SK-N-DZ (cell line): ENCODE measurements around the gene MYL12B.
A peak's percentile ranks its signal among the peaks of the same experiment; 100 is the strongest.
"Not testable (repeated sequence)": the region's sequence is repeated elsewhere in the genome, so short reads cannot be mapped to it uniquely, and the experiment has no call there.

Experiments
- DNase-seq: peaks from one replicate; pipeline ENCODE4 v3.0.0-alpha.2; 2015; ENCODE audit warnings: low spot score

Gene MYL12B

DNA sequence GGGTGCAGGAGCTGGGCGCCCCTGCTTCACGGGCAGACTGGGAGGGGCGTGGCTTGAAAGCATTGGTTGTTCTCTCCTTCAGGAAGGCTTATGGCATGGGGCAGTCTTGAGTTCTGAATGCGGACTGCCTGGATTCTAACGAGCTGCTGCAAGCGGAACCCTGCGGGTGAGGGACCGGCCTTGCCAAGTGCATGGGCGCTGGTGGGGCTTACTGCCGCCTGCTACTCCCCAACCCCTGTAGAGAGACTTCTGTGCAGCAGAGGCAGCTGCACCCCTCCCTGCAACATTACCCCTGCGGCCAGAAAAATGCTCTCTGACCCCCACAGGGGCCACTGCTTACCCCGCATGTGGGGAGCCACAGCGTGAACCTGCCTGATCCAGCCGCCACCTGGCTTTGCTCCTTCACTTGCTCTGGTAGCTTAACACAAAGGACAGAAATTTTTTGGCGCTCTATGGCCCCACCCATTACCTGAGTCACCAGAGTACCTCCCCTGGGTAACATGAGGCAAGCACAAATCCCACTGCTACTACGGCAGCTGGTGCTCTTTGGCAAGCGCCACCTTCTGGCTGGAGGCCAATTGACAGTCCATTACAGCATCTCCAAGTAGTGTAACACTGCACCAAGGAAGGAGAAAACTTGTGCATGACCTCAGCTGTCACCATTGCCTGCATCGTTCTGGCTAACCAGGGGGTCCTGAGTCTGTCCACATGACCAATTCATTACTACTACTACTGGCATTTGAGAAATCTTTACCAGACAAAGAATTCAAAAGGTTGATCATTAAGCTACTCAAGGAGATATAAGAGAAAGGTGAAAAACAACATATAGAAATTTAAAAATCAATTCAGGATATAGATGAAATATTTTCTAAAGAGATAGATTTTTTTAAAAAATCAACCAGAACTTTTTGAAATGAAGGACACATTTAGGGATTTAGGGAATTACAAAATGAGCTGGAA, 35.4 kb downstream of the MYL12B start:
- peak; percentile 92 for DNase-seq

DNA sequence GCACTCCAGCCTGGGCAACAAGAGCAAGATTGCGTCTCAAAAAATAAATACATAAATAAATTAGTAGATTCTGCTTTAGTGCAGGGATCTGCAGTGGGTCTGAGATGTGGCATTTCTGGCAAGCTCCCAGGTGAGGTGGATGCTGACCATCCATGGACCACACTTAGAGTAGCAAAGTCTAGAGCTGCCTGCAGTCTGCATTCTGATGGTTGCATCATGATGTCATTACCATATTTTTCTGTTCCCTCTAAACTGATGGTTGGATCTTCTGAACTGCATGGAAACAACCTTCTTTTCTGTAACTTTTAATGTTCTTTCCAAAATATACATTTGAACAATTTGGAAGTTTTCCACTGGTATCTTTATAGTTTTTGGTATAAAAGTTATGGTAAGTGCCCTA, 42.9 kb downstream of the MYL12B start:
- DNase-seq = no peak

DNA sequence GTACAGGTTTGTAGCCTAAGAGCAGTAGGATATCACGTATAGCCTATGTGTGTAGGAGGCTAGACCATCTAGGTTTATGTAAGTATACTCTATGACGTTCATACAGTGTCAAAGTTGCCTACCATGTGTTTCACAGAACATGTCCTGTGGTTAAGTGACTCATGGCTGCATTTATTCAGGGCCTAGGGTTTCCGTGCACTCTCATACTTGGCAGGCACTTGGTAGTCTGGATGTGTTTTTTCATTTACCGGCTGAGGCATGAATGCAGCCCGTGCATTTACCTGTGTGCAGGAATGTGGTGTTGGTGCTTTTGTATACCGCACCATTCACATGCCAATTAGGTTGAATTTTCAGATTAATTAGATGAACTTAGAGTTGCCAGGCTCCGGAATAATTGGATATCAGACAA, 43.4 kb downstream of the MYL12B start:
- DNase-seq = no peak

DNA sequence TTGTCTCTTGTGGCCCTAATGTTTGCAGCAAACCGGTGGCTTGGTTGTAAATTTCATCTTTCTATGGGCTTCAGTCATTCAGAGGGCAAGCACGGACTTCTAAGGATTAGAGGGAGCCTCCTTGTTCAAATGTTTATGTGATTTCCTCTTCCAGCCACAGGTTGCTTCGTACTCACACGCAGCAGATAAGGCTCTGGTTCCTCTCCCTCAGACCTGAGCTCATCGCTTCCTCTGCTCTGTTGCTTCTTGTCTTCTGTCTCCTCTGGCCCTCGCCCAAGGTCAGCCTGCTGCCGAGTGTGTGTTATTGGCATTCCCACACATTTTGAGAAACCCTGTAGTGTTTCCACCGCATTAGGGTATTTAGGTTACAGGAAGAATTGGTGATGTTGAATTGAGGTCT, 44.0 kb downstream of the MYL12B start:
- no peak for DNase-seq

DNA sequence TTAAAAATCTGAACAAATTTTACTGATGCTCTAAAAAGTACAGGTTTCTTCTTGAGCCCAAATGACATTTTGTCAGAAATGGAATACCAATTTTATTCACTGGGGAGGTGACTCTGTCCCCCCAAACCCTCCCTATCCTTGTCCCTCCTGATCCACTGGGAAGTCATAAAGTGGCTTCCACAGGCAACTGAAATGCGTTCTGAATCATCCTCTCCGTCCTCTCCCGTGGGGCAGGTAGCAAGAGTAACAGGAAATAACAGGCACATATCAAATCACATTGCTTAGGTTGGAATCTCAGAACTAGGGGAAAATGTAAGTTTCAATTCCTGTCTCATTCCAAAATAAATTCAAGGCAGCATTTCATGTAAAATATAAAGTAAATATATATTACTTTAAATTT, 44.5 kb downstream of the MYL12B start:
- DNase-seq = no peak

DNA sequence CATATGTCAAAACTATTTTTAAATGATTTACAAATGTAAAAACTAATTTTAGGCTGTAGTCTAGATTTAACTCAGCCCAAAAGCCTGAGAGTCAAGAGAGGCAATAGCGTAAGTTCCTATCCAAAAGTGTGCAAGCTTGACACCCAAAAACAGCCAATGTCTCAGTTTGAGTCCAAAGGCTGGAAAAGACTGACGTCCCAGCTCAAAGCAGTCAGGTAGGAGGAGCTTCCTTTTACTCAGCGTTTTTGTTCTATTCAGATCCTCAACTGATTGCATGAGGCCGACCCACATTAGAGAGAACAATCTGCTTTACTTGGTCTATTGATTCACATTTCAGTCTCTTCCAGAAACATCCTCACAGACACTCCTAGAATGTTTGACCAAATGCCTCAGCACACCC, 51.8 kb downstream of the MYL12B start:
- no peak for DNase-seq

DNA sequence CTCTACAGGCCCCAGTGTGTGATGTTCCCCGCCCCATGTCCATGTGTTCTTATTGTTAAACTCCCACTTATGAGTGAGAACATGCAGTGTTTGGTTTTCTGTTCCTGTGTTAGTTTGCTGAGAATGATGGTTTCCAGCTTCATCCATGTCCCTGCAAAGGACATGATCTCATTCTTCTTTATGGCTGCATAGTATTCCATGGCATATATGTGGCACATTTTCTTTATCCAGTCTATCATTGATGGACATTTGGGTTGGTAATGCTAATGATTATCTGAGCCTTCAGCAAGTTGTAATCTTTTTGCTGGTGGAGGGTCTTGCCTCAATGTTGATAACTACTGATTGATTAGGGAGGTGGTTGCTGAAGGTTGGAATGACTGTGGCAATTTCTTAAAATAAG, 53.4 kb downstream of the MYL12B start:
- not testable (repeated sequence) for DNase-seq

DNA sequence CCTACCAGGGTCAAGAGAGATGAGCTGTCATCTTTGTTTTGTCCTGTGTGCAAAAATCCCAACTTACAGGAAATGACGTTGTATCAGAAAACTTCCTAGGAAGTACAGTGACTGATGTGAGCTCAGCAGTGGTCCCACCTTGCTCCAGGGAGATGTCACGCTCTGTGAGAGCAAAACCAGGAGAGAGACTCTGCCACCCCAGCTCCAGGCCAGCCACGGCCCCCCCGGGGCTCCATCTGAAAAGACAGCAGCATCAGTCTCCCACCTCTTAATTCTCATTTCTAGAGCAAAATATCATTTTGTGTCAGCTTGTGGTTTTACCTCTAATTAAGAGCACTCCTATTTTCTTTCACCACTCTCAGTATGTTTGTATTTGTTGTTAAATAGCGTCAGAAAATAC, 57.5 kb downstream of the MYL12B start:
- no peak for DNase-seq

DNA sequence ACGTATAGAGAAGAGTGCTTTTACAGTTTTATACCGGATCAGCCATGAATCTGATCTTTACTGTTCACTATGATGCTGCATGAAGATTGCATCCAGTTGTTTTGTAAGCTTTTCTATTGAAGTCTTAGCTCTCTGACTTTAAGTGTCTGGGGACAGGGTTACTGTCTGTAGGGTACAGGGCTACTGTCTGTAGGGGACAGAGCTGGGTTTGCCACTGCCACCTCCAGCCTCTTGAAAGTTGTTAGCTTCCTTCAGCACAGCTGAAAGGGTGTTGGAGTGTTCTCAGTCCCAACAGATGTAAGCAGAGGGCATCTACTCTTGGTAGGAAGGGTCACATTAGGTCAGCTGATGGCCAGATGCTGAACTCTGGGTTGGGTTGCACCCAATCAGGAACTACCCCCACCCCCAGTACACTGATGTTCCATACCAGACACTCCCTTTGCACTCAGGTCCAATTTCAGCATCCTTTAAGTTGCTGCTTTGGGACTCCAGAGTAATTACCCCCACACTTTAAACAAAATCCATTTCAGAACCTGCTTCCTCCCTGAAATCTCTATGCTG, 58.0 kb downstream of the MYL12B start:
- DNase-seq = no peak

DNA sequence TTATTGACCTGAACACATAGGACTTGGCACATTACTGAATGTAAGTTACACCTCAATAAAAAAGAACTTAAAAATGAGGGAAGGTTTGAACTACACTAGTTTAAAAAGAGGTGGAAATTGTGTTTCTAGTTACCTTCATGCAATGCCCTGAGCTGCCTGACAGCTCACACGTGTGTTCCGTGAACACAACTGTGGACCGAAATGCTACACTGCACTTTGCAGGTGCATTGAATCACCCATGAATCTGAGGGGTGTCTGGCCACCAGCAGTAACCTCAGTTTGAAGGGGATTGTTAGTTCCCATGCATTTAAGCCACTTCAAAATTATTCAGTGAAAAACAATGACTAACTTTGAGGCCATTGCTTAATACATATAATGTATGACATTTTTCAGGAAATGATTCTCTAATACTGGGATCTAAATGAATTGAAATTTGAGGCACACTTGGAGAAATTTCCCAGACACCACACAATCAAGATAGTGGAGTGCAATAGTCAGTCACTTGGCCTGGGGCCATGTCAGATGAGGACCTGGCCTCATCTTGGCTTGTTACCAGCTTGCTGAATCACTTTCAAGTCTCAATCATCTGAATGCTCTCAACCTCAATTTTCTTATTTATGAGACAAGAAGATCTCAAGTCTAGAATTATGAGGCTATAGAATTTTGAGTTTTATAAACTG, 59.3 kb downstream of the MYL12B start:
- DNase-seq = no peak

DNA sequence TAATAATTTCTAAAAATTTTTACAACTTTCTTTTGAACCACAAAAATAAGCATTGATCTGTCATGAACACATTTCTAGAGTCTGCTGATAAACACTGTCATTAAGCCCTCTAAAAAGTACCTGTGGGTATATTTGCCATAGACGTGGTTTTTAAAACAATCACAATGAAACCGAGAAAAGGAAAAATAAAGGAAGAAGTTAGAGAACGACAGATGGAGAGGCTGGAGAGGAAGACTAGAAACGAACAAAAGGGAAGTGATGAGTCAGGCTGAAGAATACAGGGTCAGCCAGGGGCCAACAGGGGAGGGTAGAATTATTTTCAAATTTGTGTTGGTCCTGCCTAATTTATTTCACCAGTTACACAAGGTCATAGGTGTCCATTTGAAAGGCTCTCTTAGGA, 62.0 kb downstream of the MYL12B start:
- no peak for DNase-seq
